HTR-8/SVneo (cell line): Measurements from ENCODE around the gene PINLYP.

Experiments used
- DNase-seq: peaks from one replicate; pipeline ENCODE4 v3.0.0; 2011; ENCODE audit warnings: low spot score, mixed read lengths; ENCODE audit not compliant: insufficient read length
- FAIRE-seq: peaks from 2 replicates; lab custom pipeline; 2011; peaks lifted over from hg19 to GRCh38; lab: Jason Lieb, UNC

Gene PINLYP

DNA sequence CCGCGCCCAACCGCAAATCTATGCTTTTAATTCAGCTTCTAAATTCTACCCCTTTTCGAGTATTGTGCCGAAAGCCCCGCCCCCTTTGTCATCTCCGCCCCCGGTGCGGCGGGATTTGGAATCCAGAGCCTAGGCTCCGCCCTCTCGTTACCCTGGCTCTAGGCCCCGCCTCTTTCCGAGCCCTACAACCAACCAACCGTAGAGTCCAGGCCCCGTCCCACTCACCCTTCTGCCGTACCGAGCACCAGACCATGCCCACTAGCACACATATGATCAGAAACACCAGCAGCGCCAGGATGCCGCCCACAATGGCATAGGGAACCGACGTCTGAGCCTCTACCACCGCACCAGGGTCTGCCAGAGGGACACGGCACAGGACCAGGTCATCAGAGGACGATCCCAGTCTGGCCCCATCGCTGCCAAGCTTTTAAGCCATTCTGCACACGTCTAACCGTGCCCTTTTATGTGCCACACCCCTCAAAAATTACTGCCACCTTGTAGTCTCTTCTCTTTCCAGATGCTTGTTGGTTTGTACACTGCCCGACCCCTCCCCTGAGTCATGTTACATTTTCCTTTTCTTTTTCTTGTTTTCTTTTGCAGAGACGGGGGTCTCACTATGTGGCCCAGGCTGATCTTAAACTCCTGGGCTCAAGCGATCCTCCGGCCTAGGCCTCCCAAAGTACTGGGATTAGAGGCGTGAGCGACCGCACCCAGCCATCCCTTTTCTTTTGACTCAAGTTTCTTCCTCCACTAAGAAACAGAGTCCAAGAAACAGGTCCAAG lies 48.5 kb downstream of the PINLYP start:
- FAIRE-seq (no peak), DNase-seq (no peak)

DNA sequence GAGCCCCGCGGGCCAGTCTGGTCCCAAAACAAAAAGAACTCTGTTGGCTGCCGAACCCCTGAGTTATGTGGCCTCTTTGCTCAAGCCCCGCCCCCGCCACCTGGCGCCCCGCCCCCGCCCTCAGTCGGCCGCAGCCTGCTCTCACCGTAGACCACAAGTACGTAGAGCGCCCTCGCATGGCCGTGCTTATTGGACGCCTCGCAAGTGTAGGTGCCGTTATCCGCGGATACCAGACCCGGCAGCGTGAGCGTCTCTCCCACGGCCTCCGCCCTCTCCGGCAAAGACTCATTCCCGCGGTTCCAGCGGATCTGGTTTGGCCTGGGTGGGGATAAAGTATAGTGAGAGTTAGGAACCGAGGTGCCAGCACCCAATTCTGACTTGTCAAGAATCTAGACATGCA lies 49.3 kb downstream of the PINLYP start:
- DNase-seq (no peak), FAIRE-seq (no peak)

DNA sequence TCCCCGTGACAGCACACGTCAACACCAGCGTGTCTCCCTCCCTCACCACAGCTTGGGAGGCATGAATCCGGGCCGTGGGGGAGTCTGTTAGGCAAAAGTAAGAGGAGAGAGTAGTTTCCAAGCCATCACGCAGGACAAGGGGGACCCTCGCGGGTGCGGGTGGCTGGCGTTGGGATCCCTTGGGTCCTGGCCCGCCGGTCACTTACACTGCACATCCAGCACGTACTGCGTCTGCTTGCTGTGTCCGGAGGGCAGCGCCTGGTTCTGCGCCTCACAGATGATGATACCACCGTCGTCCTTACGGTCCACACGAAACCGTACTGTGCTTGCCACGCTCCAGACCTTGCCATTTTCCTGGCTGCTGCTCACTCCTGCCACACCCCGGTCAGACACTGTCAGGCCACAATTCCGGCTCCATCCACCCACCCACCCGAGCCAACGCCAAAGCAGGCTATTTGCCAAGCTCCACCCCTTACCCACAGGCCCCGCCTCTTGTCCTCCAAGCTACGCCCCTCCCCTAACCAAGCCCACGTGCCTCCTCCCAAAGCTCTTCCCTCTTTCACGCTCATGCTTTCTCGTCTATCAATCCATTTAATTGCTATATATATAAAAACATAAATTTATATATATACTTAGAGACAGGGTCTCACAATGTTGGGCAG lies 50.4 kb downstream of the PINLYP start:
- FAIRE-seq: no peak
- DNase-seq: no peak

DNA sequence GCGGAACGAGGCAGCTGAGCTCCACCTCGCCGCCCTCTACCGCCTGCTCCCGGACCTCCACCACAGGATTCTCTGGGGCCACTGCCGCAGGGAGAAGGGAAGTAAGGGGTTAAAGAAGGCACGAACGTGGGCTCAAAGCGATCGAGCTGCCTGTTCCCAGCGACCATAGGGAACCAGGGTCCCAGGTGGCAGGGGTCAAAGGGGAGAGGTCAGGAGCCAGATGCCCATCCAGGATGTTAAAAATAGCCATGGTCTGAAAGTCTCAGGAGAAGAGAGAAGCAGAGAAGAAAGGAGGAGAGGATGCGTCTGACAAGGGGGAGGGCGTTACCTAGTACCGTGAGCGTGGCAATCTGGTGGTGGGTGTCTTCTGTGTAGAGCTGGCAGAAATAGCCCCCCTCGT lies 51.2 kb downstream of the PINLYP start:
- DNase-seq: no peak
- FAIRE-seq: no peak

DNA sequence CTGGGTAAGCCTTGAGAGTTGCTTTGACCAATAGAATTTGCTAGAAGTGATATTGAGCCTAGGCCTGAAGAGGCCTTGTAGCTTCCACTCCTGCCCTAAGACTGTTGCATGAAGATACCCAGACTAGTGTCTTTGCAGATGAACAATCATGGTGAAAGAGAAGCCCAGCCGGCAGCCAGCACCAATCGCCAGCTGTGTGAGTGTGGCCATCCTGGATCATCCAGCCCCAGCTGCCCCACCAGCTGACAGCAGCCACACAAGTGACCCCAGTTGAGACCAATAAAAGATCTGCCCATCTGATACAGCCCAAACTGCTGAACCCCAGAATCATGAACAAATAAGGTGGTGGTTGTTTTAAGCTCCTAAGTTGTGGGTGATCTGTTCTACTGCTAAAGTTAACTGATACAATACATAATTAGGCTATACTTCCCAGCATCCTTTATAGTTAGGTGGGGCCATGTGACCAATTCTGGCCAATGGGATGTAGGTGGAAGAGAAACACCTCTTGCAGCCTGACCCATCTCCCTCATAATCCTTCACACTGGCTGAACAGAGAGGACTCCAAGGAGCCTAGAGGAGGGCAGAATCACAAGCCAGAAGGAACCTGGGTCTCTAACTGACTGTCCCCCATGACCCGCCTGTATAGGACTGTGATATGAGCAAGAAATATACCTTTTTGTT lies 53.2 kb downstream of the PINLYP start:
- no peak for DNase-seq
- no peak for FAIRE-seq

DNA sequence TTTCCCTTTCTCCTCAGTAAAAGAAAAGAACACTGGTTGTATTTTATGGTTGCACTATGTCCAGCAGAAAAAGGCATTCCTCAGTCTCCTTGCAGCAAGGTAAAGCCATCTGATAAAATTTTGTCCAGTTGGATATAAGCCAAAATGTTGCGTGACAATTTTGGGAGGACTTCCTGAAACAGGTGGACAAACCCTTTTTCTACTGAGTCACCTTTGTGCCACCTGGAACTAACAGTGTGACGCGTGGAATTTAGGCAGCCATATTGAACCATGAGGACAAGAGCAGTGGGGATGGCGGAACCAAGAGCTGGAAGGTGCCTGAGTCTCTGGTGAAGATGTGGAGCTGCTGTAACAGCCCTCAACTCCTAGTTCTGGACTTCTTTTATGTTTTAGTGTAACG lies 55.9 kb downstream of the PINLYP start:
- DNase-seq (no peak), FAIRE-seq (no peak)
